ENCODE results near the gene BMP5. TPM values are rescaled to one million over a fixed set of nuclear protein-coding genes. Genes with fewer than 3 reads are reported as not detected.

Gene BMP5
- total and polyA plus RNA-seq, 4 donors: 0.42 to 0.92 (median 0.65) TPM

- Histone ChIP-seq H3K27me3 (ENCODE audit: control insufficient read depth in 4 of 4, insufficient read depth in 4 of 4, low read length in 3 of 4) (no peaks in the 10 kb centered on the region), H3K4me3 (ENCODE audit: low read depth in 1 of 3, low read length in 3 of 3) (no peak overlapping the region), H3K4me1 (ENCODE audit: control insufficient read depth in 4 of 4, insufficient read depth in 4 of 4, low read length in 3 of 4) (no peaks in the 10 kb centered on the region), H3K9me3 (ENCODE audit: control insufficient read depth in 4 of 4, low read length in 3 of 4) (no peaks in the 10 kb centered on the region), H3K27ac (ENCODE audit: low read depth in 1 of 2, low read length in 2 of 2) (no peak overlapping the region), H3K36me3 (ENCODE audit: control insufficient read depth in 4 of 4, insufficient read depth in 3 of 4, low read depth in 1 of 4, low read length in 3 of 4) (no peaks in the 10 kb centered on the region), H3K9ac (ENCODE audit: low read depth in 1 of 2, low read length in 2 of 2) (no peak overlapping the region)
- no peak for DNase-seq (ENCODE audit: low spot score)
- TF ChIP-seq ZBTB33 (IDR thresholded peaks at IDR 0.05): no peak
- TF ChIP-seq TAF1 (conservative IDR thresholded peaks at IDR 0.05): no peak
- TF ChIP-seq RXRA (IDR thresholded peaks at IDR 0.05): no peak
- TF ChIP-seq NR2F2 (IDR thresholded peaks at IDR 0.05): no peak
- no peak for TF ChIP-seq MAX (IDR thresholded peaks at IDR 0.05)
- WGBS: 61% methylated on average over 4 of the region's 4 CpGs
Measured at GRCh38 chr6:55892749-55893357, 17.5 kb upstream of the BMP5 start.

GRCh38 chr6:55888917-55889316 lies 13.5 kb upstream of the BMP5 start:
- no peaks in the 10 kb centered on the region for H3K9me3 ChIP-seq (ENCODE audit: control insufficient read depth in 4 of 4, low read length in 3 of 4)
- no peaks in the 10 kb centered on the region for H3K27me3 ChIP-seq (ENCODE audit: control insufficient read depth in 4 of 4, insufficient read depth in 4 of 4, low read length in 3 of 4)
- no peak overlapping the region for H3K9ac ChIP-seq (ENCODE audit: low read depth in 1 of 2, low read length in 2 of 2)
- no peak overlapping the region for H3K4me3 ChIP-seq (ENCODE audit: low read depth in 1 of 3, low read length in 3 of 3)
- no peak overlapping the region for H3K27ac ChIP-seq (ENCODE audit: low read depth in 1 of 2, low read length in 2 of 2)
- H3K36me3 ChIP-seq (ENCODE audit: control insufficient read depth in 4 of 4, insufficient read depth in 3 of 4, low read depth in 1 of 4, low read length in 3 of 4): no peaks in the 10 kb centered on the region
- no peaks in the 10 kb centered on the region for H3K4me1 ChIP-seq (ENCODE audit: control insufficient read depth in 4 of 4, insufficient read depth in 4 of 4, low read length in 3 of 4)
- TF ChIP-seq FOXA1 (IDR thresholded peaks at IDR 0.05) (no peak), HNF4G (IDR thresholded peaks at IDR 0.05) (no peak), FOXA2 (IDR thresholded peaks at IDR 0.05) (no peak), REST (IDR thresholded peaks at IDR 0.05) (no peak), NR2F2 (IDR thresholded peaks at IDR 0.05) (no peak), GABPA (IDR thresholded peaks at IDR 0.05 in 1 of 2, conservative IDR thresholded peaks at IDR 0.05 in 1 of 2) (no peak), ZBTB33 (IDR thresholded peaks at IDR 0.05) (no peak), RXRA (IDR thresholded peaks at IDR 0.05) (no peak), YY1 (IDR thresholded peaks at IDR 0.05) (no peak), SP1 (IDR thresholded peaks at IDR 0.05) (no peak), CTCF (IDR thresholded peaks at IDR 0.05; ENCODE audit: low read depth, low read length, missing input control) (no peak), MAX (IDR thresholded peaks at IDR 0.05) (no peak), JUND (IDR thresholded peaks at IDR 0.05) (no peak), RAD21 (IDR thresholded peaks at IDR 0.05) (no peak), EGR1 (IDR thresholded peaks at IDR 0.05; ENCODE audit: low read depth in 2 of 2) (no peak), HNF4A (conservative IDR thresholded peaks at IDR 0.05) (no peak), TAF1 (conservative IDR thresholded peaks at IDR 0.05) (no peak), ATF3 (IDR thresholded peaks at IDR 0.05) (no peak)
- 82% methylated on average over 6 of the region's 6 CpGs for WGBS
- no peak for DNase-seq (ENCODE audit: low spot score)

Data from liver (tissue), 9 donors.